Fibroblast of skin of left biceps (primary cell): Measurements from ENCODE around the gene C21orf58.

Experiments used
- DNase-seq, 2 experiments: peaks; one replicate each; pipeline ENCODE4 v3.0.0-alpha.2; 2013; ENCODE audit warnings: low read depth in 2 of 2

C21orf58 gene

GRCh38 chr21:46354046-46354445 lies 30.4 kb upstream of the C21orf58 start:
- no peak for DNase-seq

- DNase-seq = no peak
Measured at GRCh38 chr21:46352913-46353312, 29.2 kb upstream of the C21orf58 start.

DNA sequence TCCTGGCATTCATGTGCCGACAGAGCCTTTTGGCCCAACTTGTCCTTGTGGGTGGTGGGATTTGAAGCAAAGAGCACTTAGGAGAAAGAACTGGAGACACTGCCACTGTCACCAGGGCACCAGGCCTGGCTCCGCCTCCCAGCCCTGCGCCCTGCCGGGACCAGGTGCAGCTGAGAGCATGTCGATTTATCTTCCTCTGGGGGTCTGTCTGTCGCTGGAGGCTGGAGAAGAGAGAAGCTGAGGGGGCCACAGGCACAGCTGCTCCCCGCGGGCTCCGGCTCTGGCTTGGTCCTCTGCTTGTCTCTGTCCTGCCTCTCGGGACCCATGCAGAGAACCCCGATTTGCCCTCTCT lies 28.5 kb upstream of the C21orf58 start:
- DNase-seq = no peak

- DNase-seq = no peak
Measured at GRCh38 chr21:46351476-46352163, 27.9 kb upstream of the C21orf58 start.

DNA sequence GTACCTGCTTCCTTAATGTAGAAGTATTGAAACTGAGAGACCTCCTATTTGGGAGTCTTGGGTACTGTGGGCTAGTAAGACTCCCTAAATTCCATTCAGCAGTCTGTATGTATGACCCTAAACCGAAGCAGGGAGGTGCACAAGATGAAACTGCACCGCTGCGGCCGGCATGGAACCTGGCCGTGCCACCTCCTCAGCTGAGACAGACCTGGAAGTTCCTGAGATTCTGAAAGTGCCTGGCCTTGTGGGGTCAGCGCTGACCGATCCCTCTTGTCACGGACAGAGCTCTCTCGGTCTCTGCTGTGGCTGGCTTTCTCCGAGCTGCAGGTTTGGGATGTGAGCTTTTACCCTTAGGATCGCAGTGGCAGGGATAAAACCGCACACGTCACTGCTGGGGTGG lies 27.3 kb upstream of the C21orf58 start:
- DNase-seq = no peak

GRCh38 chr21:46350571-46350970 lies 26.9 kb upstream of the C21orf58 start:
- DNase-seq = no peak

- DNase-seq = no peak
Measured at GRCh38 chr21:46349134-46349760, 25.6 kb upstream of the C21orf58 start.

- no peak for DNase-seq
Measured at GRCh38 chr21:46347791-46348381, 24.2 kb upstream of the C21orf58 start.

- DNase-seq = no peak
Measured at GRCh38 chr21:46347203-46347550, 23.5 kb upstream of the C21orf58 start.

GRCh38 chr21:46346296-46347202 lies 22.9 kb upstream of the C21orf58 start:
- DNase-seq = no peak

- no peak for DNase-seq
Measured at GRCh38 chr21:46345861-46346260, 22.2 kb upstream of the C21orf58 start.

DNA sequence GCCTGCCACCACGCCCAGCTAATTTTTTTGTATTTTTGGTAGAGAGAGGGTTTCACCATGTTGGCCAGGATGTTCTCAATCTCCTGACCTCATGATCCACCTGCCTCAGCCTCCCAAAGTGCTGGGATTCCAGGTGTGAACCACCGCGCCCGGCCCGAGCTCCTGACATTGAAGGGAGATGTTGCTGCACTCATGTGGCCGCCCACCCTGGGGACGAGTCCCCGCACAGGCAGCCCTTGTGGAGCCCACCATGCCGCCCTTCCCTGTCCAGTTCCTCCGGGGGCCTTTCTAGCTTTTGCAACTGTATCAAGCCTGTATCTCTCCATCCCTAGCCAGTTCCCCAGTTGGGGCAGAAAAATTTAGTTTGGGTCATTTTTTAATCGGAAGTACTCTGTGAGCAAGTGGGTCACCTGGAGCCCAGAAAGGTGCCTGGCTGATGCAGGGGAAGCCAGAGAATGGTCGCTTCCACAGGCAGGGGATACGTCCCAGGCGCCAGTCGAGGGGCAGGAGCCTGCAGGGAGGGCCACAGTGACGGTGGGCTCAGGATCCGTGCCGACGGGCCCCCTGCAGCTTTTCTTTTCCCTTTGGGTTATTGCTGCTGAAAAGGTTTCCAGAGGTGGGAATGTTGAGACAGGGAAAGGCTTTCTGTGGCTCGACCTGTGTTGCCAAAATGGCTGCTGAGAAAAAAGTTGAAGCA lies 20.7 kb upstream of the C21orf58 start:
- no peak for DNase-seq

DNA sequence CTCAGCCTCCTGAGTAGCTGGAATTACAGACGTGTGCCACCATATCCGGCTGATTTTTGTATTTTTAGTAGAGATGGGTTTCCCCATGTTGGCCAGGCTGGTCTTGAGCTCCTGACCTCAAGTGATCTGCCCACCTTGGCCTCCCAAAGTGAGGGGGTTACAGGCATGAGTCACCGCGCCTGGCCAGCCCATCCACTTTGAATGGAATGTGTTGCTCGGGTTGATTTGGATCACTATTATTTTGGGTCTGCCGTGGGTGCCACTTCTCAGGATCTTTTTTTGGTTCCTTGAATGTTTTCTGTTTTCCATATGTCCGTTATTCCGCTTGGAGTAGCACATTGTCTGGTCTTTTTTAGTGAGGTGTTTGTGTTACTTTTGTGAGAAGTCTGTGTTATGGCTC lies 17.3 kb upstream of the C21orf58 start:
- DNase-seq = no peak

DNA sequence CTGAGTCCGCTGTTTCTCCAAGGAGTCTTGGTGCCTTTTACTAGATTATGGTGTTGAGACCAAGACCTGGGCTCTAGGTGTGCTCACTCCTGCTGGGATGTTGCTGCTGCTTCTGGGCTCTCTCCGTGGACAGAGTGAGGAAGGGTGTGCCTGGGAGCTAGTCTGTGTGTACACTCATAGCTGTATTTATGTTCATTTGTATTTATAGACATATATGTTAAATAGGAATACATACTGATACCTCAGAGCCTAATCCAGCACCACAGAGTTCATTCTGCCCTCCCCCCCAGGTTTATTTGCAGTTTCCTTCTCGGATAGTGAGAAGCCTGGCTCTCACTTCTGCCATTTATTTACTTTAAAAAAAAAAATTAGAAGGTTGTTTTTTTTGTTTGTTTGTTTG lies 12.9 kb upstream of the C21orf58 start:
- DNase-seq = no peak

- no peak for DNase-seq
Measured at GRCh38 chr21:46334351-46335140, 10.9 kb upstream of the C21orf58 start.

GRCh38 chr21:46329796-46330195 lies 6.1 kb upstream of the C21orf58 start:
- DNase-seq = no peak

DNA sequence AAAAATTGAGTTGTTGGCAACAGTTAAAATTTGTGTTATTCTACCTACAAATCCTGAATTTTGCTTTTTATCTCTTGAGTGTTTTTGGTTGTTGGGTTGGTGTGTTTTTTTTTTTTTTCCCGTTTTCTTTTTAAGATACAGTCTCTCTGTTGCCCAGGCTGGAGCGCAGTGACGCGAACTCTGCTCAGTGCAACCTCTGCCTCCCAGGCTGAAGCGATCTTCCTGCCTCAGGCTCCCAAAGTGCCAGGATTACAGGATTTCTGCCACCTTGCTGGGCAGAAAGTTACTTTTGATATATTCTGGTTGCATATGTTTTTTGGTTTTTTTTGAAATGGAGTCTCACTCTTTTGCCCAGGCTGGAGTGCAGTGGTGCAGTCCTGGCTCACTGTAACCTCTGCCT lies 4.5 kb upstream of the C21orf58 start:
- DNase-seq = no peak

GRCh38 chr21:46327711-46328110 lies 4.0 kb upstream of the C21orf58 start:
- DNase-seq = no peak

DNA sequence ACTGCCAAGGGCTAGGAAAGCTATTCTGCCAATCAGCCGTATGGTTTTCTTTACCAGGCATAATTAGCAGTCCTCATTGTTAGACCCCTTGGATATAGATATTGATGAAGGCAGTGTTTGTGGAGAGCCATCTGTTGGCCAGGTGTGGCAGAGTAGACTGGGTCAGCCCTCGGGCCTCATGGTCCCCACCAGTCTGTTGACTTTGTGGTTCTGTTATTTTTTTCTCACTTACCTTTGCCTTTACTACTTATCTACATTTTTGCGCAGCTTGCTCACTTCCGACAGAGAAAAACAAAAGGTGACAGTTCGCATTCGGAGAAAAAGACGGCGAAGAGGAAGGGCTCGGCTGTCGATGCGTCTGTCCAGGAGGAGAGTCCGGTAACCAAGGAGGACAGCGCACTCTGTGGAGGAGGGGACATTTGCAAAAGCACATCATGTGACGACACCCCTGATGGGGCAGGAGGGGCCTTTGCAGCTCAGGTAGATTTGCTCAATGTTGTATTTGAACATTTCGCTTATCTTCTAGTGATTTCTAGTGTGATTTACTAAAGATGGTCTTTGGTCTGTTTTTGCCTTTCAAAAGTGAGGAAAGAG lies 2.5 kb upstream of the C21orf58 start:
- DNase-seq = no peak

- DNase-seq = no peak
Measured at GRCh38 chr21:46325073-46325912, 1.6 kb upstream of the C21orf58 start.
